HEK293 (cell line): ENCODE results near the gene ZNF394.

ENCODE experiments used
- IKZF3 ChIP-seq: fragments of 450-650 bp; IDR thresholded peaks from 2 replicates; pipeline ENCODE4 v1.5.0; 2018; ENCODE audit warnings: missing biosample characterization, mild to moderate bottlenecking, missing genetic modification characterization, moderate library complexity
- KLF1 ChIP-seq: fragments of 450-650 bp; formaldehyde crosslinking; IDR thresholded peaks from 2 replicates; pipeline ENCODE4 v1.5.1; 2016; ENCODE audit warnings: missing biosample characterization, missing genetic modification characterization
- KLF16 ChIP-seq: fragments of 450-650 bp; formaldehyde crosslinking; IDR thresholded peaks from 2 replicates; pipeline ENCODE4 v1.5.1; 2017; ENCODE audit warnings: missing biosample characterization, missing genetic modification characterization
- PRDM4 ChIP-seq: fragments of 450-650 bp; formaldehyde crosslinking; IDR thresholded peaks from 2 replicates; pipeline ENCODE4 v1.5.1; 2017; ENCODE audit warnings: missing biosample characterization, missing genetic modification characterization
- SP7 ChIP-seq: fragments of 450-650 bp; formaldehyde crosslinking; IDR thresholded peaks from 2 replicates; pipeline ENCODE4 v1.5.1; 2016; ENCODE audit warnings: missing biosample characterization, missing genetic modification characterization
- YY2 ChIP-seq: fragments of 450-650 bp; formaldehyde crosslinking; IDR thresholded peaks from 2 replicates; pipeline ENCODE4 v1.5.1; 2016; ENCODE audit warnings: missing biosample characterization, missing genetic modification characterization
- ZBTB44 ChIP-seq: fragments of 450-650 bp; IDR thresholded peaks from 2 replicates; pipeline ENCODE4 v1.5.1; 2018; ENCODE audit warnings: missing biosample characterization, mild to moderate bottlenecking, missing genetic modification characterization
- ZFP41 ChIP-seq: fragments of 450-650 bp; formaldehyde crosslinking; IDR thresholded peaks from 2 replicates; pipeline ENCODE4 v1.5.1; 2016; ENCODE audit warnings: missing biosample characterization, missing genetic modification characterization, borderline replicate concordance
- ZNF175 ChIP-seq: fragments of 450-650 bp; formaldehyde crosslinking; IDR thresholded peaks from 2 replicates; pipeline ENCODE4 v1.5.1; 2016; ENCODE audit warnings: missing biosample characterization, missing genetic modification characterization
- ZNF324 ChIP-seq: fragments of 450-650 bp; formaldehyde crosslinking; IDR thresholded peaks from 2 replicates; pipeline ENCODE4 v1.5.1; 2016; ENCODE audit warnings: missing biosample characterization, missing genetic modification characterization
- ZNF341 ChIP-seq: fragments of 450-650 bp; formaldehyde crosslinking; IDR thresholded peaks from 2 replicates; pipeline ENCODE4; 2016; ENCODE audit warnings: low read depth, missing biosample characterization, missing genetic modification characterization
- ZNF394 ChIP-seq: fragments of 450-650 bp; formaldehyde crosslinking; IDR thresholded peaks from 2 replicates; pipeline ENCODE4 v1.5.1; 2016; ENCODE audit warnings: missing biosample characterization, missing genetic modification characterization, mild to moderate bottlenecking, moderate library complexity, borderline replicate concordance
- ZNF426 ChIP-seq: fragments of 450-650 bp; formaldehyde crosslinking; IDR thresholded peaks from 2 replicates; pipeline ENCODE4 v1.5.1; 2017; ENCODE audit warnings: missing biosample characterization, missing genetic modification characterization, mild to moderate bottlenecking, inconsistent platforms, moderate library complexity
- ZNF473 ChIP-seq: fragments of 450-650 bp; formaldehyde crosslinking; IDR thresholded peaks from 2 replicates; pipeline ENCODE4 v1.5.1; 2017; ENCODE audit warnings: missing biosample characterization, missing genetic modification characterization
- ZNF501 ChIP-seq: fragments of 450-650 bp; formaldehyde crosslinking; IDR thresholded peaks from 2 replicates; pipeline ENCODE4 v1.5.1; 2016; ENCODE audit warnings: missing biosample characterization, missing genetic modification characterization
- ZNF530 ChIP-seq: fragments of 450-650 bp; formaldehyde crosslinking; IDR thresholded peaks from 2 replicates; pipeline ENCODE4 v1.5.1; 2016; ENCODE audit warnings: low read depth, missing biosample characterization, missing genetic modification characterization
- ZNF660 ChIP-seq: fragments of 450-650 bp; IDR thresholded peaks from 2 replicates; pipeline ENCODE4 v1.5.1; 2018; ENCODE audit warnings: missing biosample characterization, mild to moderate bottlenecking, missing genetic modification characterization
- ZNF677 ChIP-seq: fragments of 450-650 bp; IDR thresholded peaks from 2 replicates; pipeline ENCODE4 v1.5.0; 2018; ENCODE audit warnings: missing biosample characterization, mild to moderate bottlenecking, missing genetic modification characterization, moderate library complexity
- ZNF701 ChIP-seq: fragments of 450-650 bp; formaldehyde crosslinking; IDR thresholded peaks from 2 replicates; pipeline ENCODE4 v1.5.1; 2016; ENCODE audit warnings: missing biosample characterization, missing genetic modification characterization
- ZXDB ChIP-seq: fragments of 450-650 bp; formaldehyde crosslinking; IDR thresholded peaks from 2 replicates; pipeline ENCODE4 v1.5.1; 2016; ENCODE audit warnings: missing biosample characterization, missing genetic modification characterization
- TF ChIP-seq, protein P1 (sequence below): fragments of 450-650 bp; formaldehyde crosslinking; IDR thresholded peaks from 2 replicates; pipeline ENCODE4 v1.5.1; 2016; ENCODE audit warnings: missing biosample characterization, missing genetic modification characterization
- TF ChIP-seq, protein P2 (sequence below): fragments of 450-650 bp; formaldehyde crosslinking; conservative IDR thresholded peaks from 2 replicates; pipeline ENCODE4 v1.5.1; 2016; ENCODE audit warnings: low read depth, missing biosample characterization, missing genetic modification characterization
- TF ChIP-seq, protein P3 (sequence below): fragments of 450-650 bp; formaldehyde crosslinking; IDR thresholded peaks from 2 replicates; pipeline ENCODE4 v1.5.1; 2016; ENCODE audit warnings: missing biosample characterization, missing genetic modification characterization

Gene ZNF394

DNA sequence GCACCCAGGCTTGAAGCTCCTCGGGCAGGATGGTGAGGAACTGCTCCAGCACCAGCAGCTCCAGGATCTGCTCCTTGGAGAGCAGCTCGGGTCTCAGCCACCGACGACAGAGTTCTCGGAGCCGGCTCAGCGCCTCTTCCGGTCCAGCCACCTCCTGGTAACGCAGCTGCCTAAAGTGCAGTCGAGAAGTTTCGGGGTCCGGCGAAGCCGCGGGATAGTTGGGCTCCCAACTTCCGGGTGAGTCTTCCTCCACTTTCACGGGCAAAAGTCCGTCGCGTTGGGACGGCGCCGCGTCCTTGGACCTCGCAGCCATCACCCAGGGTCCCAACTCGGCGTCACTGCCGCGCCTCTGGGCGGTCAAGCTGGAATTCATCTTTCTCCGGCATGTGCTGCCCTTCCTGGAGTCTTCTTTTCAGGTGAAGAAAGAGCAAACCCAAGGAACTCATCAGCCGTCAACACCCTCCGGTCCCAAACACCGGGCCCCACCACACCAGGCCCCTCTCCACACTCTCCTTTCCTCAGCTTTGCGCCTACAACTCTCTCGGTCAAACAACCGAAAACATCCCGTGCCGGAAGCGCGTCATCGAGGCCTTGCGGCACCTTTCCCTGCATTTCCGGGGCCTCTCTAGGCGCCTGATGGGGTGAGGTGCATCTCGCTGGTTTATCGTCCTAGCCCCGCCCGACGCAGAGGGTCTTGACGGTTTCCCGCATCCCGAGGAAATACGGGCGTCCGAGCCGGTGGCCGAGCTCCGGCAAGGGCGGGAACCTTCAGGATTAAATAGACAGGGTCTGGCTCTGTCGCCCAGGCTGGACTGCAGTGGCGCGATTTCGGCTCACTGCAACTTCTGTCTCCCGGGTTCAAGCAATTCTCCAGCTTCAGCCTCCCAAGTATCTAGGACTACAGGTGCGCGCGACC is at the start of gene ZNF394 (continued):
- TF ChIP-seq ZNF175 (tag by site-specific recombination) (no peak), YY2 (tag by site-specific recombination) (no peak), ZNF677 (peak; percentile 94), ZNF473 (tag by site-specific recombination) (no peak), KLF16 (tag by site-specific recombination) (0 out of 2 replicates have a peak, but pooled peaks have one; percentile 19), ZBTB44 (peak; percentile 92), ZNF394 (peak; percentile 59; the same call in 1 of the 2 replicates), PRDM4 (tag by site-specific recombination) (peak; percentile 91), ZNF530 (no peak), ZNF324 (tag by site-specific recombination) (no peak), IKZF3 (tag by site-specific recombination) (peak; percentile 61; the same call in 1 of the 2 replicates), ZNF701 (tag by site-specific recombination) (no peak), ZNF501 (tag by site-specific recombination) (peak; percentile 84), SP7 (tag by site-specific recombination) (peak; percentile 76), ZFP41 (tag by site-specific recombination) (no peak), ZNF426 (tag by site-specific recombination) (no peak), ZNF341 (tag by site-specific recombination) (no peak), ZXDB (tag by site-specific recombination) (peak; percentile 89), KLF1 (tag by site-specific recombination) (0 out of 2 replicates have a peak, but pooled peaks have one; percentile 18), ZNF660 (tag by site-specific recombination) (peak; percentile 51; the same call in 1 of the 2 replicates)
- TF ChIP-seq, protein P1, sequence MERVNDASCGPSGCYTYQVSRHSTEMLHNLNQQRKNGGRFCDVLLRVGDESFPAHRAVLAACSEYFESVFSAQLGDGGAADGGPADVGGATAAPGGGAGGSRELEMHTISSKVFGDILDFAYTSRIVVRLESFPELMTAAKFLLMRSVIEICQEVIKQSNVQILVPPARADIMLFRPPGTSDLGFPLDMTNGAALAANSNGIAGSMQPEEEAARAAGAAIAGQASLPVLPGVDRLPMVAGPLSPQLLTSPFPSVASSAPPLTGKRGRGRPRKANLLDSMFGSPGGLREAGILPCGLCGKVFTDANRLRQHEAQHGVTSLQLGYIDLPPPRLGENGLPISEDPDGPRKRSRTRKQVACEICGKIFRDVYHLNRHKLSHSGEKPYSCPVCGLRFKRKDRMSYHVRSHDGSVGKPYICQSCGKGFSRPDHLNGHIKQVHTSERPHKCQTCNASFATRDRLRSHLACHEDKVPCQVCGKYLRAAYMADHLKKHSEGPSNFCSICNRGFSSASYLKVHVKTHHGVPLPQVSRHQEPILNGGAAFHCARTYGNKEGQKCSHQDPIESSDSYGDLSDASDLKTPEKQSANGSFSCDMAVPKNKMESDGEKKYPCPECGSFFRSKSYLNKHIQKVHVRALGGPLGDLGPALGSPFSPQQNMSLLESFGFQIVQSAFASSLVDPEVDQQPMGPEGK (tag by site-specific recombination), result no peak; the same call in none of the 2 replicates
- TF ChIP-seq, protein P2, sequence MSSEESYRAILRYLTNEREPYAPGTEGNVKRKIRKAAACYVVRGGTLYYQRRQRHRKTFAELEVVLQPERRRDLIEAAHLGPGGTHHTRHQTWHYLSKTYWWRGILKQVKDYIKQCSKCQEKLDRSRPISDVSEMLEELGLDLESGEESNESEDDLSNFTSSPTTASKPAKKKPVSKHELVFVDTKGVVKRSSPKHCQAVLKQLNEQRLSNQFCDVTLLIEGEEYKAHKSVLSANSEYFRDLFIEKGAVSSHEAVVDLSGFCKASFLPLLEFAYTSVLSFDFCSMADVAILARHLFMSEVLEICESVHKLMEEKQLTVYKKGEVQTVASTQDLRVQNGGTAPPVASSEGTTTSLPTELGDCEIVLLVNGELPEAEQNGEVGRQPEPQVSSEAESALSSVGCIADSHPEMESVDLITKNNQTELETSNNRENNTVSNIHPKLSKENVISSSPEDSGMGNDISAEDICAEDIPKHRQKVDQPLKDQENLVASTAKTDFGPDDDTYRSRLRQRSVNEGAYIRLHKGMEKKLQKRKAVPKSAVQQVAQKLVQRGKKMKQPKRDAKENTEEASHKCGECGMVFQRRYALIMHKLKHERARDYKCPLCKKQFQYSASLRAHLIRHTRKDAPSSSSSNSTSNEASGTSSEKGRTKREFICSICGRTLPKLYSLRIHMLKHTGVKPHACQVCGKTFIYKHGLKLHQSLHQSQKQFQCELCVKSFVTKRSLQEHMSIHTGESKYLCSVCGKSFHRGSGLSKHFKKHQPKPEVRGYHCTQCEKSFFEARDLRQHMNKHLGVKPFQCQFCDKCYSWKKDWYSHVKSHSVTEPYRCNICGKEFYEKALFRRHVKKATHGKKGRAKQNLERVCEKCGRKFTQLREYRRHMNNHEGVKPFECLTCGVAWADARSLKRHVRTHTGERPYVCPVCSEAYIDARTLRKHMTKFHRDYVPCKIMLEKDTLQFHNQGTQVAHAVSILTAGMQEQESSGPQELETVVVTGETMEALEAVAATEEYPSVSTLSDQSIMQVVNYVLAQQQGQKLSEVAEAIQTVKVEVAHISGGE (tag by site-specific recombination), result peak; percentile 96
- TF ChIP-seq, protein P3, sequence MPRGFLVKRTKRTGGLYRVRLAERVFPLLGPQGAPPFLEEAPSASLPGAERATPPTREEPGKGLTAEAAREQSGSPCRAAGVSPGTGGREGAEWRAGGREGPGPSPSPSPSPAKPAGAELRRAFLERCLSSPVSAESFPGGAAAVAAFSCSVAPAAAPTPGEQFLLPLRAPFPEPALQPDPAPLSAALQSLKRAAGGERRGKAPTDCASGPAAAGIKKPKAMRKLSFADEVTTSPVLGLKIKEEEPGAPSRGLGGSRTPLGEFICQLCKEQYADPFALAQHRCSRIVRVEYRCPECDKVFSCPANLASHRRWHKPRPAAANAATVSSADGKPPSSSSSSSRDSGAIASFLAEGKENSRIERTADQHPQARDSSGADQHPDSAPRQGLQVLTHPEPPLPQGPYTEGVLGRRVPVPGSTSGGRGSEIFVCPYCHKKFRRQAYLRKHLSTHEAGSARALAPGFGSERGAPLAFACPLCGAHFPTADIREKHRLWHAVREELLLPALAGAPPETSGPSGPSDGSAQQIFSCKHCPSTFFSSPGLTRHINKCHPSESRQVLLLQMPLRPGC (tag by site-specific recombination), result peak; percentile 64
